HL-60 (cell line): ENCODE results near the gene MIOX.
A peak's percentile ranks its signal among the peaks of the same experiment; 100 is the strongest.

Experiments
- DNase-seq, 2 experiments: peaks; one replicate each; pipeline ENCODE4 v3.0.0-alpha.2; 2010 to 2020; ENCODE audit warnings: low read depth in 1 of 2, low spot score in 1 of 2
- H3K27ac ChIP-seq: fragments of 250-450 bp; sonication (Bioruptor Pico); replicated peaks from 2 replicates; pipeline ENCODE4 v1.5.1; 2020; ENCODE audit warnings: mild to moderate bottlenecking, moderate library complexity
- H3K27me3 ChIP-seq: fragments of 250-450 bp; sonication (Bioruptor Pico); 2 replicates; pipeline ENCODE4 v1.5.1; 2021; ENCODE audit warnings: mild to moderate bottlenecking, moderate library complexity; ENCODE audit not compliant: insufficient read depth, poor library complexity, severe bottlenecking
- H3K4me3 ChIP-seq: replicated peaks from 2 replicates; pipeline ENCODE4 v1.5.1; 2011; ENCODE audit warnings: mild to moderate bottlenecking, control low read depth, low read length; ENCODE audit not compliant: insufficient read depth
- CTCF ChIP-seq: IDR thresholded peaks from one replicate; pipeline ENCODE4 v1.5.1; 2011; ENCODE audit warnings: low read length, control low read depth, inconsistent platforms; ENCODE audit not compliant: insufficient read depth
- GABPA ChIP-seq: IDR thresholded peaks from 2 replicates; pipeline ENCODE4 v1.6.1; 2012; ENCODE audit warnings: low read depth
- POLR2AphosphoS5 ChIP-seq: IDR thresholded peaks from 2 replicates; pipeline ENCODE4 v1.6.1; 2012; ENCODE audit warnings: low read depth
- REST ChIP-seq: IDR thresholded peaks from 2 replicates; pipeline ENCODE4 v1.6.1; 2012; ENCODE audit warnings: low read depth; ENCODE audit not compliant: insufficient replicate concordance
- SPI1 ChIP-seq: IDR thresholded peaks from 2 replicates; pipeline ENCODE4 v1.6.1; 2012; ENCODE audit warnings: low read depth, mild to moderate bottlenecking, borderline replicate concordance

Gene MIOX

GRCh38 chr22:50537765-50538164 is 51.1 kb downstream of the MIOX start:
- H3K27ac ChIP-seq, result peak overlapping the region; percentile 92
- H3K4me3 ChIP-seq, result no peak overlapping the region
- DNase-seq, result no peak
- no peaks in the 10 kb centered on the region for H3K27me3 ChIP-seq
- TF ChIP-seq CTCF (no peak), SPI1 (no peak), REST (no peak), POLR2AphosphoS5 (no peak), GABPA (no peak)
